Muscle layer of colon (tissue), 2 donors: ENCODE results near the gene BFSP2.

Source experiments
- H3K27ac ChIP-seq: one replicate; pipeline ENCODE4 v1.7.0; 2013; ENCODE audit warnings: low read depth, mild to moderate bottlenecking, low read length, moderate library complexity
- H3K27me3 ChIP-seq, 2 donors: one replicate each; pipeline ENCODE4 v1.7.0; 2013; ENCODE audit warnings: low read length in 2 of 2, mild to moderate bottlenecking in 2 of 2; ENCODE audit not compliant: insufficient read depth in 2 of 2, control insufficient read depth in 1 of 2
- H3K36me3 ChIP-seq: one replicate; pipeline ENCODE4 v1.7.0; 2013; ENCODE audit warnings: mild to moderate bottlenecking, low read length; ENCODE audit not compliant: insufficient read depth
- H3K4me1 ChIP-seq: one replicate; pipeline ENCODE4 v1.7.0; 2013; ENCODE audit warnings: mild to moderate bottlenecking, low read length; ENCODE audit not compliant: insufficient read depth
- H3K4me3 ChIP-seq, 2 donors: one replicate each; pipeline ENCODE4 v1.7.0; 2013; ENCODE audit warnings: low read length in 2 of 2, low read depth in 1 of 2, mild to moderate bottlenecking in 1 of 2, moderate library complexity in 1 of 2
- H3K9ac ChIP-seq: one replicate; pipeline ENCODE4 v1.7.0; 2013; ENCODE audit warnings: low read length
- H3K9me3 ChIP-seq: one replicate; pipeline ENCODE4 v1.7.0; 2013; ENCODE audit warnings: mild to moderate bottlenecking, low read length
- donor health status: abdominal sarcoma.
- donor health status: Adenocarcinoma of cecum.

BFSP2 gene

GRCh38 chr3:133369068-133369440 lies 30.8 kb upstream of the BFSP2 start:
- H3K4me3 ChIP-seq, result no peak overlapping the region
- no peak overlapping the region for H3K9ac ChIP-seq
- no peaks in the 10 kb centered on the region for H3K27me3 ChIP-seq
- no peaks in the 10 kb centered on the region for H3K36me3 ChIP-seq
- H3K4me1 ChIP-seq, result no peaks in the 10 kb centered on the region
- no peaks in the 10 kb centered on the region for H3K9me3 ChIP-seq
- H3K27ac ChIP-seq, result no peak overlapping the region

DNA sequence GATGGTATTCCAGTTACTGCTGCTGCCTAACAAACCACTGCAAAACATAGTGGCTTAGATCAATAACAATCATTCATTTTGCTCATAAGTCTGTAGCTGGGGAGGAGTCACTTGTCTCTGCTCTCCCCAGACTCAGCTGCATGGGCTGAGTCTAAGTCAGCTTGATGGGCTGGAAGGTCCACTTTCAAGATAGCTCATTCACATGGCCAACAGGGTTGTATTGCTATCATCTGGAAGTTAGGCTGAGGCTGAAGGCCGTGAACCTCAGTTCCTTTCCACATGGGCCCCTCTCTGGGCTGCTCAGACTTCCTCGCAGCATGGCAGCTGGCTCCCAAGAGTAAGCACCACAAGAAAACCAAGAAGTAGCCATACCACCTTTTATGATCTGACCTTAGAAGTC lies 28.7 kb upstream of the BFSP2 start:
- H3K4me3 ChIP-seq, result no peak overlapping the region
- no peaks in the 10 kb centered on the region for H3K27me3 ChIP-seq
- H3K36me3 ChIP-seq, result no peaks in the 10 kb centered on the region
- H3K27ac ChIP-seq, result no peak overlapping the region
- H3K9me3 ChIP-seq, result no peaks in the 10 kb centered on the region
- no peak overlapping the region for H3K9ac ChIP-seq
- H3K4me1 ChIP-seq, result no peaks in the 10 kb centered on the region

DNA sequence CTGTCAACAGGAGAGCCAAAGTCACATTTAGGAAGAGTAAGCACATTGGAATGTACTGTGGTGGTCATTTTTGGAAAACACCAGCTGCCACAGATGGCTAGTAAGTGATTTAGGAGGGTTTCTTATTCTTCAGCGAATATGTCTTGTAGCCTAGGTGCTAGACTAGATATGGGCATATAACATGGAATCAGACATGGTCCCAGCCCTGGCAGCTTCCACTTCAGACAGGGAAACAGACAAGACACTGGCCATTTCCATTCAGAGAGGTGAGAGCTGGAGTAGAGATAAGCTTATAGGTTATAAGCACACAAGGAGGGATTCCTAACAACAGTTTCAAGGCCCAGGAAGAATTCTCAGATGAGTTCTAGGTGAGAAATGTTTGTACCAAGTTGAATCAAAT lies 28.2 kb upstream of the BFSP2 start:
- H3K4me3 ChIP-seq, result no peak overlapping the region
- no peaks in the 10 kb centered on the region for H3K9me3 ChIP-seq
- no peak overlapping the region for H3K27ac ChIP-seq
- H3K4me1 ChIP-seq, result no peaks in the 10 kb centered on the region
- H3K27me3 ChIP-seq, result no peaks in the 10 kb centered on the region
- no peaks in the 10 kb centered on the region for H3K36me3 ChIP-seq
- no peak overlapping the region for H3K9ac ChIP-seq

DNA sequence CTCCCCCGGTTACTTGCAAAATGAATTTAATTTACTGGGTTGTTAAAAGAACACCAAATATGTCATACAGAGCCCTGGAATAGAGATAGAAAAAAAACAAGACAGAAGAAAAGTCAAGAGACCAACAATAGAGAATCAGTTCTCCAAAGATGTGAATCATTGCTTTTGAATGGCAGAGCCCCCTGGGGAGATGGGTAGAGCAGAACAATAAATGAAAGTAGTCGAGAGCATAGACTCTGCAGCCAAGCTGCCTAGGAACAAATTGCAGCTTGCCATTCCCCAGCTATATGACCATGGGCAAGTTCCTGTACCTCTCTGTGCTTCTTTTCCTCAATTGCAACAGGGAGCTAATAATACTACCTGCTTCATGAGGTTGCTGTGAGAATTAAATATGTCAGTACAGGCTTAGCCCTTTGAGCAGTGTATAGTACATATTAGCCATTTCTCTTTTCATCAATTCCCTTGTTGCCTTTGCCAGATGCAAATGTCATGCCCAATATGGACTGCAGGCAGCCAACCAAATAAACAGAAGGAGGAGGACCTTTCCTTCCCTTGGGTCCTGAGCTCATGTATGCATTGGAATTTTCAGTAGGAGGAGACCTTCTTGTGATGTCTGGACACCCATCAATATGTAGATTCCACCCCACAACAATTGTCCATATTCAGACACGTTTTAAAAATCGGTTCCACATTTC lies 25.0 kb upstream of the BFSP2 start:
- H3K4me1 ChIP-seq, result no peaks in the 10 kb centered on the region
- H3K27me3 ChIP-seq, result no peaks in the 10 kb centered on the region
- H3K27ac ChIP-seq, result no peak overlapping the region
- no peaks in the 10 kb centered on the region for H3K9me3 ChIP-seq
- H3K36me3 ChIP-seq, result no peaks in the 10 kb centered on the region
- H3K9ac ChIP-seq, result no peak overlapping the region
- no peak overlapping the region for H3K4me3 ChIP-seq

- no peaks in the 10 kb centered on the region for H3K9me3 ChIP-seq
- no peaks in the 10 kb centered on the region for H3K4me1 ChIP-seq
- H3K4me3 ChIP-seq, result no peak overlapping the region
- no peak overlapping the region for H3K27ac ChIP-seq
- H3K36me3 ChIP-seq, result no peaks in the 10 kb centered on the region
- H3K9ac ChIP-seq, result no peak overlapping the region
- H3K27me3 ChIP-seq, result no peaks in the 10 kb centered on the region
Measured at GRCh38 chr3:133375403-133375745, 24.5 kb upstream of the BFSP2 start.

- Histone ChIP-seq H3K36me3 (no peaks in the 10 kb centered on the region), H3K4me3 (no peak overlapping the region), H3K27ac (no peak overlapping the region), H3K9me3 (no peaks in the 10 kb centered on the region), H3K4me1 (no peaks in the 10 kb centered on the region), H3K27me3 (no peaks in the 10 kb centered on the region), H3K9ac (no peak overlapping the region)
Measured at GRCh38 chr3:133376810-133377209, 23.0 kb upstream of the BFSP2 start.

- Histone ChIP-seq H3K27me3 (no peaks in the 10 kb centered on the region), H3K9ac (no peak overlapping the region), H3K4me1 (no peaks in the 10 kb centered on the region), H3K4me3 (no peak overlapping the region), H3K27ac (no peak overlapping the region), H3K36me3 (no peaks in the 10 kb centered on the region), H3K9me3 (no peaks in the 10 kb centered on the region)
Measured at GRCh38 chr3:133377396-133377795, 22.5 kb upstream of the BFSP2 start.

GRCh38 chr3:133379926-133380325 lies 19.9 kb upstream of the BFSP2 start:
- no peaks in the 10 kb centered on the region for H3K27me3 ChIP-seq
- no peak overlapping the region for H3K9ac ChIP-seq
- H3K9me3 ChIP-seq, result no peaks in the 10 kb centered on the region
- no peaks in the 10 kb centered on the region for H3K4me1 ChIP-seq
- no peaks in the 10 kb centered on the region for H3K36me3 ChIP-seq
- H3K4me3 ChIP-seq, result no peak overlapping the region
- H3K27ac ChIP-seq, result no peak overlapping the region

GRCh38 chr3:133380481-133381225 lies 19.2 kb upstream of the BFSP2 start:
- no peak overlapping the region for H3K9ac ChIP-seq
- no peak overlapping the region for H3K27ac ChIP-seq
- H3K9me3 ChIP-seq, result no peaks in the 10 kb centered on the region

GRCh38 chr3:133381346-133382109 lies 18.3 kb upstream of the BFSP2 start:
- no peak overlapping the region for H3K27ac ChIP-seq
- no peak overlapping the region for H3K4me3 ChIP-seq
- H3K36me3 ChIP-seq, result no peaks in the 10 kb centered on the region
- H3K9ac ChIP-seq, result no peak overlapping the region
- H3K4me1 ChIP-seq, result no peaks in the 10 kb centered on the region
- no peaks in the 10 kb centered on the region for H3K9me3 ChIP-seq
- no peaks in the 10 kb centered on the region for H3K27me3 ChIP-seq

More at GRCh38 chr3:133380481-133381225, 19.2 kb upstream of the BFSP2 start:
- Histone ChIP-seq H3K4me1 (no peaks in the 10 kb centered on the region), H3K36me3 (no peaks in the 10 kb centered on the region), H3K27me3 (no peaks in the 10 kb centered on the region), H3K4me3 (no peak overlapping the region)

DNA sequence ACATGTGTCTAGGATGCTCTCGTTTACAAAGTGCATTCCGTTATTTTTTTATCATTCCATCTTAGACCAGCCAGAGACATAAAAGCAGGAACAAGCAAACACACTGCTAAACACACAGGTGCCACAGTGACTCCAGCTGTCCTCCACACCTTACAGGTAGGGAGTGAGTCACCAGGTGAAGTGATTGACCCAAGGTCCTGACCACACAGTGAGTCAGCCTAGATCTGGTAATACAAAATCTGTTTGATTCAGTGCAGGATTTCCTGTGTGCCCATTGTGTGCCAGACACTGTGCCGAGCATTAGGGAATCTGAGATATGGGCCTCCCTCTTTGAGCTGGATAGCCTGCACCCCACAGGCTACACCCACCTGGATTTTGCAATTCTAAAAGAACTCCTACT lies 16.7 kb upstream of the BFSP2 start:
- Histone ChIP-seq H3K27ac (no peak overlapping the region), H3K9me3 (no peaks in the 10 kb centered on the region)

More for the DNA sequence above, 16.7 kb upstream of the BFSP2 start:
- Histone ChIP-seq H3K9ac (no peak overlapping the region), H3K36me3 (no peaks in the 10 kb centered on the region), H3K27me3 (no peaks in the 10 kb centered on the region), H3K4me1 (no peaks in the 10 kb centered on the region), H3K4me3 (no peak overlapping the region)
